Measurements from ENCODE around the gene GALNT15. TPM values are rescaled to one million over a fixed set of nuclear protein-coding genes. Genes with fewer than 3 reads are reported as not detected.

The GALNT15 gene
- total RNA-seq, 4 donors from 2014 or later, result 75.3 to 133 (median 84.5) TPM

GRCh38 chr3:16182612-16183011, 8.1 kb downstream of the GALNT15 start:
- DNase-seq (ENCODE audit: low spot score in 2 of 2), result peak in 1 of 2 donors; percentile 73
- 79 to 97% methylated on average over 5 of the region's 5 CpGs for WGBS, 2 donors
- intact Hi-C loops (cut with DNase I; ENCODE audit: low total_unique reads), result no loop called here
- TF ChIP-seq CTCF (IDR thresholded peaks at IDR 0.05), result no peak
- no peak for TF ChIP-seq POLR2A (IDR thresholded peaks at IDR 0.05)
- H3K4me3 ChIP-seq (ENCODE audit: low read depth, poor library complexity, severe bottlenecking), result no peak overlapping the region

GRCh38 chr3:16183082-16183481, 8.6 kb downstream of the GALNT15 start:
- no peak for TF ChIP-seq POLR2A (IDR thresholded peaks at IDR 0.05)
- no peak for TF ChIP-seq CTCF (IDR thresholded peaks at IDR 0.05)
- peak in 1 of 2 donors; percentile 78 for DNase-seq (ENCODE audit: low spot score in 2 of 2)
- no peak overlapping the region for H3K4me3 ChIP-seq (ENCODE audit: low read depth, poor library complexity, severe bottlenecking)
- intact Hi-C loops (cut with DNase I; ENCODE audit: low total_unique reads), result no loop called here
- 92 to 100% methylated on average over 1 of the region's 1 CpG for WGBS, 2 donors

- intact Hi-C loops (cut with DNase I; ENCODE audit: low total_unique reads), result no loop called here
- DNase-seq (ENCODE audit: low spot score in 2 of 2), result peak in 1 of 2 donors; percentile 84
- no peak overlapping the region for H3K4me3 ChIP-seq (ENCODE audit: low read depth, poor library complexity, severe bottlenecking)
- TF ChIP-seq CTCF (IDR thresholded peaks at IDR 0.05), result no peak
- TF ChIP-seq POLR2A (IDR thresholded peaks at IDR 0.05), result no peak
- WGBS, 2 donors, result 70 to 72% methylated on average over 7 of the region's 7 CpGs
These were observed 9.3 kb downstream of the GALNT15 start for GRCh38 chr3:16183601-16184270.

- H3K4me3 ChIP-seq (ENCODE audit: low read depth, poor library complexity, severe bottlenecking), result no peak overlapping the region
- intact Hi-C loops (cut with DNase I; ENCODE audit: low total_unique reads), result no loop called here
- 55 to 64% methylated on average over 1 of the region's 1 CpG for WGBS, 2 donors
- DNase-seq (ENCODE audit: low spot score in 2 of 2), result no peak
- TF ChIP-seq CTCF (IDR thresholded peaks at IDR 0.05) (no peak), POLR2A (IDR thresholded peaks at IDR 0.05) (no peak)
These were observed 11.6 kb downstream of the GALNT15 start for GRCh38 chr3:16186086-16186485.

GRCh38 chr3:16186565-16186964, 12.1 kb downstream of the GALNT15 start:
- intact Hi-C loops (cut with DNase I; ENCODE audit: low total_unique reads), result no loop called here
- peak in 1 of 2 donors; percentile 6 for DNase-seq (ENCODE audit: low spot score in 2 of 2)
- 69 to 81% methylated on average over 3 of the region's 3 CpGs for WGBS, 2 donors
- no peak overlapping the region for H3K4me3 ChIP-seq (ENCODE audit: low read depth, poor library complexity, severe bottlenecking)
- TF ChIP-seq POLR2A (IDR thresholded peaks at IDR 0.05) (no peak), CTCF (IDR thresholded peaks at IDR 0.05) (no peak)
